Activated B cell treated with CpG ODN at 0.5 μM for 24 hours (primary cell): ENCODE results near the gene GLDN. TPM values are rescaled to one million over a fixed set of nuclear protein-coding genes. Genes with fewer than 3 reads are reported as not detected.

Experiments used
- ATAC-seq: fragments of 200-7000 bp; cut with Tn5 transposase; one replicate; pipeline ENCODE4 v1.10.0; 2021; ENCODE audit warnings: low read depth, mild to moderate bottlenecking, moderate library complexity
- CTCF ChIA-PET: fragments of 350-600 bp; sonication (Branson Sonifier 250); formaldehyde crosslinking; loops from one replicate; lab custom pipeline; 2021; ENCODE audit warnings: antibody characterized with exemption; lab: Charles Lee
- POLR2A ChIA-PET: fragments of 350-600 bp; sonication (Branson Sonifier 250); formaldehyde crosslinking; loops from one replicate; lab custom pipeline; 2021; ENCODE audit warnings: antibody characterized with exemption; lab: Charles Lee
- DNase-seq: peaks from one replicate; pipeline ENCODE4 v3.0.0; 2022
- H3K27ac Mint-ChIP-seq: one replicate; pipeline ENCODE4 v1.8.0; 2020; ENCODE audit warnings: mixed read lengths
- H3K27me3 Mint-ChIP-seq: one replicate; pipeline ENCODE4 v1.8.0; 2021; ENCODE audit warnings: mixed read lengths
- H3K36me3 Mint-ChIP-seq: one replicate; pipeline ENCODE4 v1.8.0; 2021; ENCODE audit warnings: low read depth, mixed read lengths
- H3K4me1 Mint-ChIP-seq: one replicate; pipeline ENCODE4 v1.8.0; 2021; ENCODE audit warnings: mixed read lengths
- H3K4me3 Mint-ChIP-seq: one replicate; pipeline ENCODE4 v1.8.0; 2020; ENCODE audit warnings: mild to moderate bottlenecking, mixed read lengths
- H3K9me3 Mint-ChIP-seq: one replicate; pipeline ENCODE4 v1.8.0; 2020; ENCODE audit warnings: mixed read lengths
- CTCF ChIP-seq: fragments of 200-600 bp; IDR thresholded peaks from one replicate; pipeline ENCODE4 v1.8.0; 2022; ENCODE audit warnings: antibody characterized with exemption, mild to moderate bottlenecking
- intact Hi-C: fragments of 100-400 bp; cut with micrococcal nuclease; formaldehyde crosslinking; loops from one replicate; pipeline ENCODE4 v1.15.1; 2024
- total RNA-seq: library from RNA; stranded (reverse); gene quantifications from 2 replicates; pipeline ENCODE4 v1.2.3, GENCODE V29; 2022

Gene GLDN
- total RNA-seq, 1 donor from 2014 or later = not detected

GRCh38 chr15:51386960-51387698, 45.7 kb downstream of the GLDN start:
- ATAC-seq (no peak), DNase-seq (no peak)
- CTCF ChIA-PET = no interaction called here
- no peaks in the 10 kb centered on the region for H3K36me3 Mint-ChIP-seq
- no peak overlapping the region for H3K4me3 Mint-ChIP-seq
- peaks cover 9% of the 10 kb centered on the region for H3K27me3 Mint-ChIP-seq
- H3K4me1 Mint-ChIP-seq = no peaks in the 10 kb centered on the region
- H3K9me3 Mint-ChIP-seq = no peaks in the 10 kb centered on the region
- TF ChIP-seq CTCF = no peak
- no peak overlapping the region for H3K27ac Mint-ChIP-seq
- POLR2A ChIA-PET = no interaction called here
- intact Hi-C loops = no loop called here

GRCh38 chr15:51387699-51388041, 46.2 kb downstream of the GLDN start:
- intact Hi-C loops = no loop called here
- no peak for ATAC-seq
- TF ChIP-seq CTCF = no peak
- Mint-ChIP-seq H3K4me1 (no peaks in the 10 kb centered on the region), H3K27me3 (peaks cover 9% of the 10 kb centered on the region), H3K36me3 (no peaks in the 10 kb centered on the region), H3K27ac (no peak overlapping the region), H3K9me3 (no peaks in the 10 kb centered on the region), H3K4me3 (no peak overlapping the region)
- DNase-seq = no peak
- ChIA-PET CTCF (no interaction called here), POLR2A (no interaction called here)

GRCh38 chr15:51388726-51389125, 47.3 kb downstream of the GLDN start:
- TF ChIP-seq CTCF = no peak
- Mint-ChIP-seq H3K9me3 (no peaks in the 10 kb centered on the region), H3K27me3 (peaks cover 4% of the 10 kb centered on the region), H3K4me1 (no peaks in the 10 kb centered on the region), H3K4me3 (no peak overlapping the region), H3K27ac (no peak overlapping the region), H3K36me3 (no peaks in the 10 kb centered on the region)
- DNase-seq = no peak
- intact Hi-C loops = no loop called here
- ATAC-seq = no peak
- POLR2A ChIA-PET = no interaction called here
- CTCF ChIA-PET = no interaction called here

- no peak for DNase-seq
- intact Hi-C loops = no loop called here
- POLR2A ChIA-PET = no interaction called here
- CTCF ChIA-PET = interaction anchor here (1.0 kb wide), 1 partner anchor 10 kb away, joined by 4 read pairs; no protein-coding TSS in a partner anchor
- H3K27me3 Mint-ChIP-seq = peaks cover 2% of the 10 kb centered on the region
- H3K9me3 Mint-ChIP-seq = no peaks in the 10 kb centered on the region
- no peak for ATAC-seq
- no peaks in the 10 kb centered on the region for H3K36me3 Mint-ChIP-seq
- no peak overlapping the region for H3K27ac Mint-ChIP-seq
- no peak for TF ChIP-seq CTCF
- H3K4me1 Mint-ChIP-seq = no peaks in the 10 kb centered on the region
- H3K4me3 Mint-ChIP-seq = no peak overlapping the region
Observed at GRCh38 chr15:51390241-51390965, 48.9 kb downstream of the GLDN start.

- Mint-ChIP-seq H3K27ac (no peak overlapping the region), H3K4me3 (no peak overlapping the region), H3K36me3 (no peaks in the 10 kb centered on the region), H3K4me1 (no peaks in the 10 kb centered on the region), H3K27me3 (no peaks in the 10 kb centered on the region), H3K9me3 (no peaks in the 10 kb centered on the region)
- ChIA-PET CTCF (interaction anchor here (1.0 kb wide), 1 partner anchor 10 kb away, joined by 4 read pairs; no protein-coding TSS in a partner anchor), POLR2A (no interaction called here)
- no peak for TF ChIP-seq CTCF
- DNase-seq (no peak), ATAC-seq (no peak)
- intact Hi-C loops = no loop called here
Observed at GRCh38 chr15:51390966-51391422, 49.5 kb downstream of the GLDN start.
